Measurements from ENCODE around the gene GREB1. TPM values are rescaled to one million over a fixed set of nuclear protein-coding genes. Genes with fewer than 3 reads are reported as not detected.

The GREB1 gene
- total RNA-seq, 1 experiment from 2014 or later = 6.2 TPM

DNA sequence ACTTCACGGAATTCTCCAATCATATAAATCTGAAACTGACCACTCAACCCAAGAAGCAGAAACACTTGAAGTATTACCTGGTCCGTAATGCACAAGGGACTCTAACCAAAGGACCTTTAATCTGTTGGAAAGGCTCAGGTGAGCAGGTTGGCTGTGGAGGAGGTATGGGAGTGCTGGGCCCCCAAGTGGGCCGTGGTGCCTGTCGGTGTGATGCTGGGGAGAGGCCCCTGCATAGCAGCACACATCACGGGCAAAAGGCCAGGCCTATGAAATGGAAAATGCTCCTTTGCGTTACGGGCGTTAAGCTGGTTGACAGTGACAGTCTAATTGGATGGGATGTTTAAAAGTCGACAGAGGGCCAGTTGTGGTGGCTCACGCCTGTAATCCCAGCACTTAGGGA, 42.6 kb downstream of the GREB1 start:
- Histone ChIP-seq H3K4me1 (ENCODE audit: control insufficient read depth in 1 of 2, insufficient read depth in 2 of 2, low read length in 2 of 2) (peaks cover 0 to 10% of the 10 kb centered on the region in 2 experiments; a peak in 1 of 4 replicates), H2AFZ (ENCODE audit: low read depth, low read length, poor library complexity, severe bottlenecking) (no peak overlapping the region), H3K9me3 (ENCODE audit: control insufficient read depth in 1 of 2, insufficient read depth in 1 of 2, low read depth in 1 of 2, low read length in 2 of 2) (no peaks in the 10 kb centered on the region), H3K9me2 (ENCODE audit: insufficient read depth) (no peaks in the 10 kb centered on the region), H3K4me3 (replicated peaks in 1 of 2; ENCODE audit: low read depth in 1 of 2, low read length in 2 of 2) (no peak overlapping the region), H3K79me2 (ENCODE audit: insufficient read depth, low read length) (no peaks in the 10 kb centered on the region), H3K27ac (ENCODE audit: low read depth, low read length) (no peak overlapping the region), H4K20me1 (ENCODE audit: insufficient read depth) (no peaks in the 10 kb centered on the region), H3K4me2 (ENCODE audit: low read length) (no peak overlapping the region), H3K27me3 (ENCODE audit: insufficient read depth, low read length) (no peaks in the 10 kb centered on the region), H3K36me3 (ENCODE audit: control insufficient read depth in 1 of 2, insufficient read depth in 2 of 2, low read length in 2 of 2) (no peaks in the 10 kb centered on the region), H3K9ac (ENCODE audit: low read length) (no peak overlapping the region)
- no TSS peak for BruUV-seq (replicated peaks)
- intact Hi-C loops (cut with micrococcal nuclease) = no loop called here
- no peak for TF ChIP-seq SRF (IDR thresholded peaks at IDR 0.05; ENCODE audit: low read depth)
- TF ChIP-seq EGR1 (IDR thresholded peaks at IDR 0.05; ENCODE audit: low read depth) = no peak
- TF ChIP-seq, protein P1, sequence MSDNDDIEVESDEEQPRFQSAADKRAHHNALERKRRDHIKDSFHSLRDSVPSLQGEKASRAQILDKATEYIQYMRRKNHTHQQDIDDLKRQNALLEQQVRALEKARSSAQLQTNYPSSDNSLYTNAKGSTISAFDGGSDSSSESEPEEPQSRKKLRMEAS (IDR thresholded peaks at IDR 0.05) = no peak
- TF ChIP-seq, protein P2, sequence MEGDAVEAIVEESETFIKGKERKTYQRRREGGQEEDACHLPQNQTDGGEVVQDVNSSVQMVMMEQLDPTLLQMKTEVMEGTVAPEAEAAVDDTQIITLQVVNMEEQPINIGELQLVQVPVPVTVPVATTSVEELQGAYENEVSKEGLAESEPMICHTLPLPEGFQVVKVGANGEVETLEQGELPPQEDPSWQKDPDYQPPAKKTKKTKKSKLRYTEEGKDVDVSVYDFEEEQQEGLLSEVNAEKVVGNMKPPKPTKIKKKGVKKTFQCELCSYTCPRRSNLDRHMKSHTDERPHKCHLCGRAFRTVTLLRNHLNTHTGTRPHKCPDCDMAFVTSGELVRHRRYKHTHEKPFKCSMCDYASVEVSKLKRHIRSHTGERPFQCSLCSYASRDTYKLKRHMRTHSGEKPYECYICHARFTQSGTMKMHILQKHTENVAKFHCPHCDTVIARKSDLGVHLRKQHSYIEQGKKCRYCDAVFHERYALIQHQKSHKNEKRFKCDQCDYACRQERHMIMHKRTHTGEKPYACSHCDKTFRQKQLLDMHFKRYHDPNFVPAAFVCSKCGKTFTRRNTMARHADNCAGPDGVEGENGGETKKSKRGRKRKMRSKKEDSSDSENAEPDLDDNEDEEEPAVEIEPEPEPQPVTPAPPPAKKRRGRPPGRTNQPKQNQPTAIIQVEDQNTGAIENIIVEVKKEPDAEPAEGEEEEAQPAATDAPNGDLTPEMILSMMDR (IDR thresholded peaks at IDR 0.05 in 2 of 3, conservative IDR thresholded peaks at IDR 0.05 in 1 of 3; ENCODE audit: borderline replicate concordance in 1 of 3, insufficient read depth in 1 of 3, low read depth in 2 of 3, low read length in 2 of 3) = no peak
- TF ChIP-seq YY1 (IDR thresholded peaks at IDR 0.05; ENCODE audit: extremely low read depth, insufficient replicate concordance, low read depth, low read length) = no peak
- no peak for TF ChIP-seq CBX3 (IDR thresholded peaks at IDR 0.05; ENCODE audit: low read depth)
- TF ChIP-seq, protein P3, sequence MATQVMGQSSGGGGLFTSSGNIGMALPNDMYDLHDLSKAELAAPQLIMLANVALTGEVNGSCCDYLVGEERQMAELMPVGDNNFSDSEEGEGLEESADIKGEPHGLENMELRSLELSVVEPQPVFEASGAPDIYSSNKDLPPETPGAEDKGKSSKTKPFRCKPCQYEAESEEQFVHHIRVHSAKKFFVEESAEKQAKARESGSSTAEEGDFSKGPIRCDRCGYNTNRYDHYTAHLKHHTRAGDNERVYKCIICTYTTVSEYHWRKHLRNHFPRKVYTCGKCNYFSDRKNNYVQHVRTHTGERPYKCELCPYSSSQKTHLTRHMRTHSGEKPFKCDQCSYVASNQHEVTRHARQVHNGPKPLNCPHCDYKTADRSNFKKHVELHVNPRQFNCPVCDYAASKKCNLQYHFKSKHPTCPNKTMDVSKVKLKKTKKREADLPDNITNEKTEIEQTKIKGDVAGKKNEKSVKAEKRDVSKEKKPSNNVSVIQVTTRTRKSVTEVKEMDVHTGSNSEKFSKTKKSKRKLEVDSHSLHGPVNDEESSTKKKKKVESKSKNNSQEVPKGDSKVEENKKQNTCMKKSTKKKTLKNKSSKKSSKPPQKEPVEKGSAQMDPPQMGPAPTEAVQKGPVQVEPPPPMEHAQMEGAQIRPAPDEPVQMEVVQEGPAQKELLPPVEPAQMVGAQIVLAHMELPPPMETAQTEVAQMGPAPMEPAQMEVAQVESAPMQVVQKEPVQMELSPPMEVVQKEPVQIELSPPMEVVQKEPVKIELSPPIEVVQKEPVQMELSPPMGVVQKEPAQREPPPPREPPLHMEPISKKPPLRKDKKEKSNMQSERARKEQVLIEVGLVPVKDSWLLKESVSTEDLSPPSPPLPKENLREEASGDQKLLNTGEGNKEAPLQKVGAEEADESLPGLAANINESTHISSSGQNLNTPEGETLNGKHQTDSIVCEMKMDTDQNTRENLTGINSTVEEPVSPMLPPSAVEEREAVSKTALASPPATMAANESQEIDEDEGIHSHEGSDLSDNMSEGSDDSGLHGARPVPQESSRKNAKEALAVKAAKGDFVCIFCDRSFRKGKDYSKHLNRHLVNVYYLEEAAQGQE (IDR thresholded peaks at IDR 0.05; ENCODE audit: low read depth) = no peak
- no peak for TF ChIP-seq POLR2A (IDR thresholded peaks at IDR 0.05; ENCODE audit: borderline replicate concordance, extremely low read depth, insufficient read depth, insufficient read length)
- POLR2A ChIA-PET = no interaction called here
- DNase-seq (ENCODE audit: low read depth, low spot score) (no peak), ATAC-seq (no peak)
- CTCF ChIA-PET = no interaction called here
- RAD21 ChIA-PET (ENCODE audit: low non-redundant PET in 1 of 2, low total read pairs in 2 of 2, uncharacterized antibody in 2 of 2, unreplicated experiment in 2 of 2) = no interaction called here
